HepG2 (cell line): ENCODE data around the gene DVL3. TPM values are rescaled to one million over a fixed set of nuclear protein-coding genes. Genes with fewer than 3 reads are reported as not detected.

Experiments
- ATF7 ChIP-seq, 2 experiments: fragments of 450-650 bp in 1 of 2; sonication (generic) in 1 of 2; formaldehyde crosslinking in 1 of 2; IDR thresholded peaks; 2 replicates each; pipeline versions ENCODE4 v1.4.0 to v1.6.1; 2016 to 2020; ENCODE audit warnings: antibody characterized with exemption in 1 of 2, mild to moderate bottlenecking in 1 of 2, missing genetic modification reagents in 1 of 2
- BHLHE40 ChIP-seq: IDR thresholded peaks from 2 replicates; pipeline ENCODE4 v1.6.1; 2011; ENCODE audit warnings: low read length, improper control_type of control experiment
- JUNB ChIP-seq: sonication (generic); formaldehyde crosslinking; IDR thresholded peaks from 2 replicates; pipeline ENCODE4 v1.8.0; 2022; ENCODE audit warnings: missing genetic modification reagents, mild to moderate bottlenecking, borderline replicate concordance
- KAT8 ChIP-seq: IDR thresholded peaks from 2 replicates; pipeline ENCODE4 v1.6.1; 2016; ENCODE audit warnings: missing genetic modification reagents, missing compliant biosample characterization
- KLF15 ChIP-seq: sonication (generic); formaldehyde crosslinking; IDR thresholded peaks from 2 replicates; pipeline ENCODE4 v1.8.1; 2023; ENCODE audit warnings: borderline replicate concordance, mild to moderate bottlenecking, inconsistent platforms, missing genetic modification reagents, mixed read lengths
- MIER3 ChIP-seq: IDR thresholded peaks from 2 replicates; pipeline ENCODE4 v1.6.1; 2016; ENCODE audit warnings: missing compliant biosample characterization, borderline replicate concordance
- ONECUT2 ChIP-seq: sonication (generic); formaldehyde crosslinking; IDR thresholded peaks from 2 replicates; pipeline ENCODE4 v1.4.0; 2020; ENCODE audit warnings: missing genetic modification reagents
- POGZ ChIP-seq: sonication (generic); formaldehyde crosslinking; IDR thresholded peaks from 2 replicates; pipeline ENCODE4 v1.4.0; 2020; ENCODE audit warnings: mild to moderate bottlenecking, missing genetic modification reagents
- POLR2AphosphoS5 ChIP-seq: IDR thresholded peaks from 2 replicates; pipeline ENCODE4 v1.6.1; 2012; ENCODE audit warnings: low read depth, low read length
- PTBP1 ChIP-seq: fragments of 200-400 bp; formaldehyde crosslinking; IDR thresholded peaks from 2 replicates; pipeline ENCODE4 v1.6.1; 2018; ENCODE audit warnings: low read length, low read depth; ENCODE audit not compliant: poor library complexity, severe bottlenecking
- SP1 ChIP-seq, 2 experiments: fragments of 450-650 bp in 1 of 2; sonication (generic) in 1 of 2; formaldehyde crosslinking in 1 of 2; IDR thresholded peaks; 2 replicates each; pipeline versions ENCODE4 v1.4.0 to v1.6.1; 2016 to 2020; ENCODE audit warnings: missing genetic modification reagents in 1 of 2
- SRF ChIP-seq: IDR thresholded peaks from 2 replicates; pipeline ENCODE4 v1.6.1; 2011; ENCODE audit warnings: mild to moderate bottlenecking, low read depth, low read length, moderate library complexity
- SSRP1 ChIP-seq: IDR thresholded peaks from 2 replicates; pipeline ENCODE4 v1.6.1; 2016; ENCODE audit warnings: control low read depth
- ZNF260 ChIP-seq: sonication (generic); formaldehyde crosslinking; IDR thresholded peaks from 2 replicates; pipeline ENCODE4 v1.4.0; 2020; ENCODE audit warnings: missing genetic modification reagents, low read depth, mild to moderate bottlenecking, borderline replicate concordance
- ZNF343 ChIP-seq: sonication (generic); formaldehyde crosslinking; IDR thresholded peaks from 2 replicates; pipeline ENCODE4 v1.4.0; 2020; ENCODE audit warnings: mild to moderate bottlenecking, missing genetic modification reagents
- ZNF747 ChIP-seq: sonication (generic); formaldehyde crosslinking; IDR thresholded peaks from 2 replicates; pipeline ENCODE4 v1.8.1; 2023; ENCODE audit warnings: missing genetic modification reagents, mild to moderate bottlenecking, borderline replicate concordance
- ZNF781 ChIP-seq: sonication (generic); formaldehyde crosslinking; IDR thresholded peaks from 2 replicates; pipeline ENCODE4 v1.5.1; 2020; ENCODE audit warnings: borderline replicate concordance, mild to moderate bottlenecking, missing genetic modification reagents; ENCODE audit errors: not compliant biosample characterization
- polyA plus RNA-seq, 8 experiments: library from polyadenylated mRNA; depleted of rRNA in 3 of 8; stranded (reverse) in 7 of 8; unstranded in 1 of 8; fragments of >200 nt; fragmentation: Illumina TruSeq in 4 of 8; extraction: Trizol in 4 of 8; gene quantifications; 2 replicates each; pipeline versions ENCODE4 v1.2.1 to v1.2.3, GENCODE V29; 2011 to 2016; ENCODE audit warnings: low read depth in 4 of 8, missing spikeins in 1 of 8, mixed read lengths in 1 of 8; ENCODE audit not compliant: insufficient read depth in 1 of 8
- total RNA-seq, 5 experiments: library from RNA; depleted of rRNA; stranded (reverse); fragments of >200 nt; fragmentation: Illumina TruSeq; extraction: Trizol; gene quantifications; 2 replicates each; pipeline ENCODE4 v1.2.3, GENCODE V29; 2016; ENCODE audit warnings: low read depth in 1 of 5
- TF ChIP-seq, protein P1 (sequence below): sonication (generic); formaldehyde crosslinking; IDR thresholded peaks from 2 replicates; pipeline ENCODE4 v1.5.0; 2020; ENCODE audit warnings: mild to moderate bottlenecking, missing genetic modification reagents
- TF ChIP-seq, protein P2 (sequence below): sonication (generic); formaldehyde crosslinking; IDR thresholded peaks from 2 replicates; pipeline ENCODE4 v1.8.1; 2022; ENCODE audit warnings: mild to moderate bottlenecking, missing genetic modification reagents
- TF ChIP-seq, protein P3 (sequence below): sonication (generic); formaldehyde crosslinking; IDR thresholded peaks from 2 replicates; pipeline ENCODE4 v1.4.0; 2020; ENCODE audit warnings: missing genetic modification reagents
- TF ChIP-seq, protein P4 (sequence below): sonication (generic); formaldehyde crosslinking; IDR thresholded peaks from 2 replicates; pipeline ENCODE4 v1.5.1; 2020; ENCODE audit warnings: mild to moderate bottlenecking, moderate library complexity, missing genetic modification reagents
- TF ChIP-seq, protein P5 (sequence below): IDR thresholded peaks from 2 replicates; pipeline ENCODE4 v1.6.1; 2018; ENCODE audit warnings: missing genetic modification reagents
- TF ChIP-seq, protein P6 (sequence below): sonication (generic); formaldehyde crosslinking; IDR thresholded peaks from 2 replicates; pipeline ENCODE4 v1.8.1; 2023; ENCODE audit warnings: missing genetic modification reagents, mild to moderate bottlenecking, borderline replicate concordance

Gene DVL3
- total and polyA plus RNA-seq, 2 of the 13 experiments (the other 11 are each of a cell fraction or from before 2014, with no cell fraction given) = 29.0 to 36.1 TPM

DNA sequence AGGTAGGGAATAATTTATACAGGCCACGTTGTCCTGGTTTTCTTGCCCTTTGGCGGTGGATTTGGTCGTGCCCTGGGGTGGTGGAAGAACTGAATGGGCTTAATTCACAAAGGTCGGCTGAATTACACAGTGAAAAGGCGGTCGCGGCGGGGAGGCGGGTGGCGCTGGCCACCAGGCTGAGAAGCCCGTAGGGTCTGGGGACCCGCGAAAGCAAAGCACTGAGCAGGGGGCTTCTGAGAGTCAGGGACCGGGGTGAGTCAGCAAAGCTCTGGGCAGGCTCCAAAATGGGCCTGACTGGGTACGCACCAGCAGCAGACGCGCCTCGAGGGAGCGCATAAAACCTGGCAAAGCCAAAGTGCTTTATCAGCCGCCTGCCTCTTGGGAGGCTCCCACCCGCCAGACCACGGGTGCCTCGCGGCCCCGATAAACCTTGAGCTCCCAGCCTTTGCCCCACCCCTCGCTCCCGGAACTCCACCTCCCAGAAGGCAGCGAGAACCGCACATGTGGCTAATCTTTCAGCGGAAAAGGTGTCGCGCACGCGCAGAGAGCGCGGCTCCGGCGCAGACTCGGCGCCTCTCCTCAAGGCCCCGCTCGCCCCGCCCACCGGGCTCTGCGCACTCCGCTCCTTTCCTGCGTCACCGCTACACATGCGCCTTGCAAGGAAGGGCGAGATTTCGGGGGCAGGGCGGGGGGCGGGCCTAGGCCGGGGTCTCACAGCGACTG, 30.4 kb downstream of the DVL3 start (continued):
- TF ChIP-seq, protein P1, sequence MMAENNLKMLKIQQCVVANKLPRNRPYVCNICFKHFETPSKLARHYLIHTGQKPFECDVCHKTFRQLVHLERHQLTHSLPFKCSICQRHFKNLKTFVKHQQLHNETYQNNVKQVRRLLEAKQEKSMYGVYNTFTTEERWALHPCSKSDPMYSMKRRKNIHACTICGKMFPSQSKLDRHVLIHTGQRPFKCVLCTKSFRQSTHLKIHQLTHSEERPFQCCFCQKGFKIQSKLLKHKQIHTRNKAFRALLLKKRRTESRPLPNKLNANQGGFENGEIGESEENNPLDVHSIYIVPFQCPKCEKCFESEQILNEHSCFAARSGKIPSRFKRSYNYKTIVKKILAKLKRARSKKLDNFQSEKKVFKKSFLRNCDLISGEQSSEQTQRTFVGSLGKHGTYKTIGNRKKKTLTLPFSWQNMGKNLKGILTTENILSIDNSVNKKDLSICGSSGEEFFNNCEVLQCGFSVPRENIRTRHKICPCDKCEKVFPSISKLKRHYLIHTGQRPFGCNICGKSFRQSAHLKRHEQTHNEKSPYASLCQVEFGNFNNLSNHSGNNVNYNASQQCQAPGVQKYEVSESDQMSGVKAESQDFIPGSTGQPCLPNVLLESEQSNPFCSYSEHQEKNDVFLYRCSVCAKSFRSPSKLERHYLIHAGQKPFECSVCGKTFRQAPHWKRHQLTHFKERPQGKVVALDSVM (CRISPR knock-in tag) = 0 out of 2 replicates have a peak, but pooled peaks have one; percentile 40
- no peak for TF ChIP-seq KLF15
- no peak for TF ChIP-seq ZNF343 (CRISPR knock-in tag)
- peak; percentile 23; the same call in 1 of the 2 replicates for TF ChIP-seq SRF
- no peak for TF ChIP-seq ONECUT2
- TF ChIP-seq JUNB (CRISPR knock-in tag) = no peak
- TF ChIP-seq, protein P2, sequence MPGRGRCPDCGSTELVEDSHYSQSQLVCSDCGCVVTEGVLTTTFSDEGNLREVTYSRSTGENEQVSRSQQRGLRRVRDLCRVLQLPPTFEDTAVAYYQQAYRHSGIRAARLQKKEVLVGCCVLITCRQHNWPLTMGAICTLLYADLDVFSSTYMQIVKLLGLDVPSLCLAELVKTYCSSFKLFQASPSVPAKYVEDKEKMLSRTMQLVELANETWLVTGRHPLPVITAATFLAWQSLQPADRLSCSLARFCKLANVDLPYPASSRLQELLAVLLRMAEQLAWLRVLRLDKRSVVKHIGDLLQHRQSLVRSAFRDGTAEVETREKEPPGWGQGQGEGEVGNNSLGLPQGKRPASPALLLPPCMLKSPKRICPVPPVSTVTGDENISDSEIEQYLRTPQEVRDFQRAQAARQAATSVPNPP (CRISPR knock-in tag) = peak; percentile 51; the same call in 1 of the 2 replicates
- TF ChIP-seq KAT8 (CRISPR knock-in tag) = peak; percentile 77
- TF ChIP-seq PTBP1 = peak; percentile 68
- TF ChIP-seq POGZ (CRISPR knock-in tag) = peak; percentile 49; the same call in 1 of the 2 replicates
- no peak for TF ChIP-seq SSRP1 (CRISPR knock-in tag)
- TF ChIP-seq ATF7 (IDR thresholded peaks at IDR 0.05) = no peak
- TF ChIP-seq ATF7 (CRISPR knock-in tag; IDR thresholded peaks at IDR 0.05) = no peak
- TF ChIP-seq, protein P3, sequence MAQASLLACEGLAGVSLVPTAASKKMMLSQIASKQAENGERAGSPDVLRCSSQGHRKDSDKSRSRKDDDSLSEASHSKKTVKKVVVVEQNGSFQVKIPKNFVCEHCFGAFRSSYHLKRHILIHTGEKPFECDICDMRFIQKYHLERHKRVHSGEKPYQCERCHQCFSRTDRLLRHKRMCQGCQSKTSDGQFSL (CRISPR knock-in tag) = no peak
- no peak for TF ChIP-seq MIER3 (CRISPR knock-in tag)
- TF ChIP-seq BHLHE40 = peak; percentile 63
- TF ChIP-seq, protein P4, sequence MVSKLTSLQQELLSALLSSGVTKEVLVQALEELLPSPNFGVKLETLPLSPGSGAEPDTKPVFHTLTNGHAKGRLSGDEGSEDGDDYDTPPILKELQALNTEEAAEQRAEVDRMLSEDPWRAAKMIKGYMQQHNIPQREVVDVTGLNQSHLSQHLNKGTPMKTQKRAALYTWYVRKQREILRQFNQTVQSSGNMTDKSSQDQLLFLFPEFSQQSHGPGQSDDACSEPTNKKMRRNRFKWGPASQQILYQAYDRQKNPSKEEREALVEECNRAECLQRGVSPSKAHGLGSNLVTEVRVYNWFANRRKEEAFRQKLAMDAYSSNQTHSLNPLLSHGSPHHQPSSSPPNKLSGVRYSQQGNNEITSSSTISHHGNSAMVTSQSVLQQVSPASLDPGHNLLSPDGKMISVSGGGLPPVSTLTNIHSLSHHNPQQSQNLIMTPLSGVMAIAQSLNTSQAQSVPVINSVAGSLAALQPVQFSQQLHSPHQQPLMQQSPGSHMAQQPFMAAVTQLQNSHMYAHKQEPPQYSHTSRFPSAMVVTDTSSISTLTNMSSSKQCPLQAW (CRISPR knock-in tag) = peak; percentile 85; the same call in 1 of the 2 replicates
- 0 out of 2 replicates have a peak, but pooled peaks have one; percentile 51 for TF ChIP-seq ZNF747 (CRISPR knock-in tag)
- no peak for TF ChIP-seq ZNF260
- peak; percentile 80 for TF ChIP-seq POLR2AphosphoS5
- TF ChIP-seq ZNF781 (CRISPR knock-in tag) = peak; percentile 38
- TF ChIP-seq, protein P5, sequence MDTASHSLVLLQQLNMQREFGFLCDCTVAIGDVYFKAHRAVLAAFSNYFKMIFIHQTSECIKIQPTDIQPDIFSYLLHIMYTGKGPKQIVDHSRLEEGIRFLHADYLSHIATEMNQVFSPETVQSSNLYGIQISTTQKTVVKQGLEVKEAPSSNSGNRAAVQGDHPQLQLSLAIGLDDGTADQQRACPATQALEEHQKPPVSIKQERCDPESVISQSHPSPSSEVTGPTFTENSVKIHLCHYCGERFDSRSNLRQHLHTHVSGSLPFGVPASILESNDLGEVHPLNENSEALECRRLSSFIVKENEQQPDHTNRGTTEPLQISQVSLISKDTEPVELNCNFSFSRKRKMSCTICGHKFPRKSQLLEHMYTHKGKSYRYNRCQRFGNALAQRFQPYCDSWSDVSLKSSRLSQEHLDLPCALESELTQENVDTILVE (CRISPR knock-in tag) = no peak
- TF ChIP-seq, protein P6, sequence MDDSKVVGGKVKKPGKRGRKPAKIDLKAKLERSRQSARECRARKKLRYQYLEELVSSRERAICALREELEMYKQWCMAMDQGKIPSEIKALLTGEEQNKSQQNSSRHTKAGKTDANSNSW = no peak
- TF ChIP-seq SP1 (IDR thresholded peaks at IDR 0.05) = no peak
- TF ChIP-seq SP1 (CRISPR knock-in tag; IDR thresholded peaks at IDR 0.05) = peak; percentile 80
